DND-41 (cell line): ENCODE results near the gene ALAS2.
"Not testable (repeated sequence)": the region's sequence is repeated elsewhere in the genome, so short reads cannot be mapped to it uniquely, and the experiment has no call there.

ENCODE experiments used
- ATAC-seq: fragments of 200-7000 bp; cut with Tn5 transposase; 3 replicates; pipeline ENCODE4 v1.9.1; 2021; ENCODE audit warnings: low read depth; ENCODE audit not compliant: insufficient read depth
- DNase-seq: peaks from one replicate; pipeline ENCODE4 v3.0.0-alpha.2; 2020
- H2AFZ ChIP-seq: 2 replicates; pipeline ENCODE4 v1.6.0; 2012; ENCODE audit warnings: low read depth, low read length
- H3K27ac ChIP-seq: 2 replicates; pipeline ENCODE4 v1.5.1; 2012; ENCODE audit warnings: low read length, inconsistent platforms
- H3K27me3 ChIP-seq: fragments of 200-600 bp; sonication (generic); 2 replicates; pipeline ENCODE4 v1.6.0; 2012; ENCODE audit warnings: low read length, mild to moderate bottlenecking, inconsistent platforms; ENCODE audit not compliant: insufficient read depth, poor library complexity
- H3K36me3 ChIP-seq: 2 replicates; pipeline ENCODE4 v1.5.1; 2012; ENCODE audit warnings: low read length, inconsistent platforms; ENCODE audit not compliant: insufficient read depth
- H3K4me1 ChIP-seq: 2 replicates; pipeline ENCODE4 v1.5.1; 2012; ENCODE audit warnings: mild to moderate bottlenecking, low read length; ENCODE audit not compliant: insufficient read depth
- H3K4me2 ChIP-seq: 2 replicates; pipeline ENCODE4 v1.6.0; 2012; ENCODE audit warnings: mild to moderate bottlenecking, moderate library complexity, low read length, inconsistent platforms; ENCODE audit not compliant: insufficient read depth
- H3K4me3 ChIP-seq, 2 experiments: fragments of 200-600 bp in 1 of 2; shearing (Covaris generic) in 1 of 2; 2 replicates each; pipeline ENCODE4 v1.5.1; 2012 to 2016; ENCODE audit warnings: inconsistent platforms in 2 of 2, low read length in 2 of 2, mild to moderate bottlenecking in 2 of 2, low read depth in 1 of 2, moderate library complexity in 1 of 2
- H3K79me2 ChIP-seq: 2 replicates; pipeline ENCODE4 v1.6.0; 2012; ENCODE audit warnings: low read length, inconsistent platforms; ENCODE audit not compliant: insufficient read depth
- H3K9ac ChIP-seq: 2 replicates; pipeline ENCODE4 v1.6.0; 2012; ENCODE audit warnings: low read depth, mild to moderate bottlenecking, inconsistent platforms, low read length, moderate library complexity
- H3K9me3 ChIP-seq: 2 replicates; pipeline ENCODE4 v1.5.1; 2012; ENCODE audit warnings: low read length, moderate library complexity, mild to moderate bottlenecking, inconsistent platforms; ENCODE audit not compliant: insufficient read depth, severe bottlenecking
- H4K20me1 ChIP-seq: 2 replicates; pipeline ENCODE4 v1.6.0; 2012; ENCODE audit warnings: low read length; ENCODE audit not compliant: insufficient read depth
- CTCF ChIP-seq: IDR thresholded peaks from 2 replicates; pipeline ENCODE4 v1.5.1; 2012; ENCODE audit warnings: borderline replicate concordance, low read length, moderate library complexity, mild to moderate bottlenecking; ENCODE audit not compliant: poor library complexity, severe bottlenecking; ENCODE audit errors: extremely low read depth
- EZH2 ChIP-seq: IDR thresholded peaks from 3 replicates; pipeline ENCODE4 v1.6.1; 2012; ENCODE audit warnings: borderline replicate concordance, low read depth, mild to moderate bottlenecking, moderate library complexity, low read length, inconsistent platforms; ENCODE audit not compliant: severe bottlenecking

Gene ALAS2

GRCh38 chrX:55030271-55031205, at the start of gene ALAS2:
ALAS2 (minus strand) TSS chrX:55030977; CDS start chrX:55026000, 4,977 bp downstream.
- Histone ChIP-seq H3K27ac (no peak within 1 kb of the TSS), H3K9ac (no peak within 1 kb of the TSS)

GRCh38 chrX:55074851-55075467, 44.2 kb upstream of the ALAS2 start, which contains the start of gene PAGE2B:
PAGE2B (plus strand) TSS chrX:55075030; CDS start chrX:55076042, 1,012 bp downstream.
- no peak for TF ChIP-seq CTCF
- TF ChIP-seq EZH2: no peak
- Histone ChIP-seq H3K4me3 (no peak within 1 kb of the TSS), H3K4me2 (no peak within 1 kb of the TSS), H3K79me2 (no peaks in the 10 kb centered on the region), H3K27ac (no peak within 1 kb of the TSS), H4K20me1 (no peaks in the 10 kb centered on the region), H3K36me3 (no peaks in the 10 kb centered on the region), H2AFZ (no peak within 1 kb of the TSS), H3K4me1 (no peaks in the 10 kb centered on the region), H3K9ac (no peak within 1 kb of the TSS), H3K27me3 (no peaks in the 10 kb centered on the region), H3K9me3 (no peaks in the 10 kb centered on the region)
- DNase-seq (no peak), ATAC-seq (no peak)

More at GRCh38 chrX:55030271-55031205, at the start of gene ALAS2:
- ATAC-seq (no peak), DNase-seq (no peak)
- Histone ChIP-seq H3K9me3 (no peaks in the 10 kb centered on the region), H3K4me2 (no peak within 1 kb of the TSS), H2AFZ (no peak within 1 kb of the TSS), H3K4me1 (no peaks in the 10 kb centered on the region), H3K27me3 (no peaks in the 10 kb centered on the region), H3K79me2 (no peaks in the 10 kb centered on the region), H4K20me1 (no peaks in the 10 kb centered on the region), H3K36me3 (no peaks in the 10 kb centered on the region), H3K4me3 (no peak within 1 kb of the TSS)
- TF ChIP-seq CTCF: no peak
- TF ChIP-seq EZH2: no peak

- H3K4me1 ChIP-seq: no peaks in the 10 kb centered on the region
- H3K9ac ChIP-seq: no peak overlapping the region
- ATAC-seq (no peak), DNase-seq (no peak)
- no peaks in the 10 kb centered on the region for H4K20me1 ChIP-seq
- H3K9me3 ChIP-seq: no peaks in the 10 kb centered on the region
- no peaks in the 10 kb centered on the region for H3K36me3 ChIP-seq
- no peak overlapping the region for H2AFZ ChIP-seq
- H3K4me3 ChIP-seq: no peak overlapping the region
- H3K79me2 ChIP-seq: no peaks in the 10 kb centered on the region
- no peaks in the 10 kb centered on the region for H3K27me3 ChIP-seq
- no peak overlapping the region for H3K27ac ChIP-seq
- no peak overlapping the region for H3K4me2 ChIP-seq
- TF ChIP-seq EZH2 (no peak), CTCF (no peak)
Observed at GRCh38 chrX:55072286-55072685, 41.5 kb upstream of the ALAS2 start.

GRCh38 chrX:55067180-55067579, 36.4 kb upstream of the ALAS2 start:
- H3K9me3 ChIP-seq, H3K27me3 ChIP-seq, DNase-seq, H3K27ac ChIP-seq, ATAC-seq, H3K4me3 ChIP-seq, H3K4me1 ChIP-seq, H3K36me3 ChIP-seq, H3K9ac ChIP-seq, H3K79me2 ChIP-seq, H2AFZ ChIP-seq, H3K4me2 ChIP-seq, H4K20me1 ChIP-seq: not testable (repeated sequence)
